ENCODE measurements around the gene DNA2.
"Not testable (repeated sequence)": the region's sequence is repeated elsewhere in the genome, so short reads cannot be mapped to it uniquely, and the experiment has no call there.

DNA2 gene

DNA sequence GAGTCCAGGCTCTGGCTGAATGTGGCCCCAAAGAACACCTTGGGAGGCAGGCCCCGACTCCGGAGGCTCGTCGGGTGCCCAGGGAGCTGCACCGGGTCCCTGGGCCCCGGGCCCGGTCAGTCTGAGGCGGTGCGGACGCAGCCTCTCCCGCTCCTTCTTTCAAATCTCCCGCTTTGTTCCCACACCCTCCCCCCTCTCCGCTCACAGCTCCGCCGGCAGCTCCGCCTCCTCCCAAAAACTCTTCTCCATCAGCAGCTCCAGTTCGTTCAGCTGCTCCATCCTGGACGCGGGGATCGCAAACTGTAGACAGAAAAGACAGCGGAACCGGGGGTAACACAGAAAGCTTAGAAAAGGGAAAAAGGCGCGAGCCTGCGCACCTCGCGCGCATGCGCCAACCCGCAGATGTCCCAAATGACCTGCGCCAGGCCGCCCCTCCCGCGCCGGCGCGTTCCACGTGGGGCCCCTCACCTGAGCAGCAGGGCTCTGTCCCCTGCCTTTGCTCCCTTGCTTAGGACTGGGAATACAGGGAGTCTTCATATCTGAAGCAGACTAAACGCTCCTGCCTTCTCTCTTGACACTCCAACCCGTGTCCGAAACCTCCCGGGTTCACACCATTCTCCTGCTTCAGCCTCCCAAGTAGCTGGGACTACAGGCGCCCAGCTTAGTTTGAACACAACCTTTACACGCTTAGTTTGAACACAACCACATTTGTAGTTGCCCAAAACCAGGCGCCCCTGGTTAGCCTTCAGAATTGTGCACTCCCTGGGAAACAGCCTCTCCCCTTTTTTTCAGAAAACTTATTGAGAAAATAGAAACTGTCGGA is at the start of gene DNA2:
DNA2 (minus strand) TSS at position 388 of the 823 bp plus-strand sequence; CDS start at position 279, 109 bp downstream.
- peak; percentile 74 for DNase-seq (ENCODE audit: low spot score)

DNA sequence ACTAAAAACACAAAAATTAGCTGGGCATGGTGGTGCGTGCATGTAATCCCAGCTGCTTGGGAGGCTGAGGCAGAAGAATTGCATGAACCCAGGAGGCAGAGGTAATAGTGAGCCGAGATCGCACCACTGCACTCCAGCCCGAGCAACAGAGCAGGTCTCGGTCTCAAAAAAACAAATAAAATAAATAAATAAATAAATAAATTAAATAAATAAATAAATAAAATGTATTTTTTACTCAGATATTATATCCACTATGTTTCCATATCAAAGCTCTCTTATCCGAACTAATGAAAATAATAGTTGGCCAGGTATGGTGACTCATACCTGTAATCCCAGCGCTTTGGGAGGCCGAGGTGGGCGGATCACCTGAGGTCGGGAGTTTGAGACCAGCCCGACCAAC is 46.8 kb upstream of the DNA2 start:
- not testable (repeated sequence) for DNase-seq (ENCODE audit: low spot score)

- no peak for DNase-seq (ENCODE audit: low spot score)
These were observed 45.4 kb upstream of the DNA2 start for GRCh38 chr10:68517188-68517587.

GRCh38 chr10:68516766-68517165 is 45.0 kb upstream of the DNA2 start:
- no peak for DNase-seq (ENCODE audit: low spot score)

GRCh38 chr10:68516216-68516615 is 44.4 kb upstream of the DNA2 start:
- DNase-seq (ENCODE audit: low spot score), result not testable (repeated sequence)

GRCh38 chr10:68508090-68508489 is 36.3 kb upstream of the DNA2 start:
- no peak for DNase-seq (ENCODE audit: low spot score)

GRCh38 chr10:68506411-68506810 is 34.6 kb upstream of the DNA2 start:
- no peak for DNase-seq (ENCODE audit: low spot score)

DNA sequence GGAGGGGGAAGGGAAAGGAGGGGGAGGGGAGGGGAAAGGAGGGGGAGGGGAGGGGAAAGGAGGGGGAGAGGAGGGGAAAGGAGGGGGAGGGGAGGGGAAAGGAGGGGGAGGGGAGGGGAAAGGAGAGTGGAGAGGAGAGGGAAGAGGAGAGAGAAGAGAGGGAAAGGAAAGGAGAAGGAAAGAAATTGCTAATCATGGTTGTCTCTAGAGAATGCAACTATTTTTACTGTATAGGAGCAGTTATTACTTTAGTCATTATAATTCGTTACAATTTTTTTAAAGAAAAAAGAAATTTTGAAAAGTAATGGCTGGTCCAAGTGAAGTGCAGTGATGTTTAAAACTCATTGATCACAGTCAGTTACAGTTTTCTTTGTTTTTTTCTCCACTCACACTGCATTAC is 31.1 kb upstream of the DNA2 start:
- DNase-seq (ENCODE audit: low spot score), result no peak

GRCh38 chr10:68501691-68502090 is 29.9 kb upstream of the DNA2 start:
- no peak for DNase-seq (ENCODE audit: low spot score)

DNA sequence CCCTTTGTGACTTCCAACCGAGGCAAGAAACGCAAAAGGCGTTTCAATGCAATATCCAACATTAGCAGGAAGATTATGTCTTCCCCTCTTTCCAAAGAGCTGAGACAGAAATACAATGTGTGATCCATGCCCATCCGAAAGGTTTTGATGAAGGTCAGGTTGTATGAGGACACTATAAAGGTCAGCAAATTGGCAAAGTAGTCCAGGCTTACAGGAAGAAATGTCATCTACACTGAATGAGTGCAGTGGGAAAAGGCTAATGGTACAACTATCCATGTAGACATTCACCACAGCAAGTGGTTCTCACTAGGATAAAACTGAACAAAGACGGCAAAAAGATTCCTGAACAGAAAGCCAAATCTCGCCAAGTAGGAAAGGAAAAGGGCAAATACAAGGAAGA is 27.8 kb upstream of the DNA2 start:
- DNase-seq (ENCODE audit: low spot score), result no peak

DNA sequence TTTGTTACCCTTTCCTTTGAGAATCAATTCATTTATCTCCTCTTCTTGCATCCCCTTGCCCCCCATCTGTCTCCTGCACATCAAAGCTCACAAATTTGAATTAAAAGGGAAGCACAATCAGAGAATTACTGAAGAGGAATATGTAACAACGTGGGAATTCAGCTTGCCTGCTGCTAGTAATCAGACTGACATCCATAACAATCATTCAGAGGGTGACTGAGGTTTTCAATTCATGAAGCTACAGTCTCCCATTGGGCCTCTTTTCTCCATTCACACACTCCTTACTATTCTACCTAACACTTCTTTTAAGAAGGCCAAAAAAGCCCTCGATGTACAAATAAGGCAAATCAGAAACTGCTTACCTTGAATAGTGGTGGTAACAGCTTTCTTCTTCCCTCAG is 24.3 kb upstream of the DNA2 start:
- DNase-seq (ENCODE audit: low spot score), result no peak

GRCh38 chr10:68492118-68492517 is 20.3 kb upstream of the DNA2 start:
- no peak for DNase-seq (ENCODE audit: low spot score)

GRCh38 chr10:68489919-68490318 is 18.1 kb upstream of the DNA2 start:
- DNase-seq (ENCODE audit: low spot score), result no peak

DNA sequence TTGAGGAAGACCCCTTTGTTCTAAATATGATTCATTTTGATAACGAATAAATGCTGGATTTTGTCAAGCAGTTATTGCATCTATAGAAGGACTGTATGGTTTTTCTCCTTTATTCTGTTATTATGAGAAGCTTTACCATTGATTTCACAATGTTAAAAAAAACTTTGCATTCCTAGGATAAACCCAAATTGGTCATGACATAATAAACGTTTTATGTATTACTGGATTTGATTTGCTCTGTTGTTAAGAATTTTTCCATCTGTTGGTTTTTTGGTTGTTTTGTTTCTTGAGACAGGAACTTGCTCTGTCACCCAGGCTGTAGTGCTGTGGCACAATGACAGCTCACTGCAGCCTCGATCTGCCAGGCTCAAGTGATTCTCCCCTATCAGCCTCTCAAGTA is 2.2 kb upstream of the DNA2 start:
- DNase-seq (ENCODE audit: low spot score), result no peak

GRCh38 chr10:68471063-68471585 is 649 bp downstream of the DNA2 start:
- DNase-seq (ENCODE audit: low spot score), result peak; percentile 9

GRCh38 chr10:68470300-68470699 is 1.5 kb downstream of the DNA2 start:
- no peak for DNase-seq (ENCODE audit: low spot score)

GRCh38 chr10:68469838-68470237 is 1.9 kb downstream of the DNA2 start:
- DNase-seq (ENCODE audit: low spot score), result no peak

DNA sequence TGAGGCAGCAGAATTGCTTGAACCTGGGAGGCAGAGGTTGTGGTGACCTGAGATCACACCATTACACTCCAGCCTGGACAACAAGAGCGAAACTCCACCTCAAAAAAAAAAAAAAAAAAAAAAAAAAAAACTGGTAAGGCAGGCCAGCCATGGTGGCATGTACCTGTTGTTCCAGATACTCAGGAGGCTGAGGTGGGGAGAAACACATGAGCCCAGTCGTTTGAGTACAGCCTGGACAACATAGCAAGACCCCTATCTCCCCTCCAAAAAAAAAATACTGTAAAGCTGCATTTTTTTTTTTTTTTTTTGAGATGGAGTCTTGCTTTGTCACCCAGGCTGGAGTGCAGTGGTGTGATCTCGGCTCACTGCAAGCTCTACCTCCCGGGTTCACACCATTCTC is 7.0 kb downstream of the DNA2 start:
- DNase-seq (ENCODE audit: low spot score), result not testable (repeated sequence)

DNA sequence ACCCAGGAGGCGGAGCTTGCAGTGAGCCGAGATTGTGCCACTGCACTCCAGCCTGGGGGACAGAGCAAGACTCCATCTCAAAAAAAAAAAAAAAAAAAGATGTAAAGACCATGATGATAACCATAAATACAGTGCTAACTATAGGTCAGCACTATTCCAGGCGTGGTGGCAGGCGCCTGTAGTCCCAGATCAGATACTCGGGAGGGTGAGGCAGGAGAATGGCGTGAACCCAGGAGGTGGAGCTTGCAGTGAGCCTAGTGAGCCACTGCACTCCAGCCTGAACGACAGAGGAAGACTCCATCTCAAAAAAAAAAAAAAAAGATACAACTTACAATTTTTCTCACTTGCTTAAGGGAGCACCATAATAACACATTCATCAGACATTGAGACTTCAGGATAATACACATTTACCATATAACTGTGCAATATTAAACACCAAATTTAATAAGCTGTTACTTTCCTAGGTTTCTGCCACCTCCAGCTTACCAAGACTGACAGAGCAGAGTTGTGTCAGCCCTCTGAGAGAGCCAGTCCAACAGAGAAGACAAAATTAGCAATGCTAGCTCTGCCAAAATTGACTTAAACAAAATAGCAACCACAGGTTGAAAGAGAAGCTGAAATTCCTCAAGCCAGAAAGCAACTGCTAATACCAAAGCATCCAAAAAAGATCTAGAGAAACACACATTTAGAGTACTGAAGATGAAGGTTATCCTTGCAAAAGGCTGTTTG is 8.2 kb downstream of the DNA2 start:
- DNase-seq (ENCODE audit: low spot score), result no peak

DNA sequence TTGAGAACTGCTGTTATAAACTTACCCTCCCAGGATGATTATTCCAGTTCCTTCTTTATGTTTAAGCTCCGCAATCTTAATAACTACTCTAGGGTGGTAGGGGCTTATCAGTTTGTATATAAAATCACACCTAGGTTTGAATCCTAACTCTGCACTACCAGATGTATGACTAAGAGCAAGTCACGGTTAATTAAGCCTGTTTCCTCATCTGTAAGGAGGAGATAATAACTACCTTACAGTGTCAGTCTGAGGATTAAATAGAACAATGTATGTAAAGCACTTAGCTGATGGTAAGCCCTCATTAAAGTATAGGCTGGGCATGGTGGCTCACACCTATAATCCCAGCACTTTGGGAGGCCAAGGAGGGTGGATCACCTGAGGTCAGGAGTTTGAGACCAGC is 9.2 kb downstream of the DNA2 start:
- no peak for DNase-seq (ENCODE audit: low spot score)

DNA sequence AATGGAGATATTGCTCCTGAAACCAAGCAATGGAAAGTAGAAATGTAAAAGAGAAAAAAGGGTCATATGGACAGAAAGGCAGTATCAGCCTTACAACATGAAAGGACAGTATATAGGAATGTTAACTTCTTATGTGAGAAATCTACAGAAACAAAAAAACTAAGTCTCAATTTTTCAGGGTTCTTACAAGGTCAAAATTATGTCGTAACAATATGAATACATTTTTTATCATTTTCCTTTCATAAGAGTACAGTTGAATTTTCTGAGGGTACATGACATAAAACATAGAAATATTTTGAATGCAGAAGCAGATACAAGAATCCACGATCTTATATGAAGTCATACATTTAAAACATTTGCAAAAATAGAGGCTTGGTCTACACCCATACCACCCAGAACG is 10.7 kb downstream of the DNA2 start:
- DNase-seq (ENCODE audit: low spot score), result no peak

DNA sequence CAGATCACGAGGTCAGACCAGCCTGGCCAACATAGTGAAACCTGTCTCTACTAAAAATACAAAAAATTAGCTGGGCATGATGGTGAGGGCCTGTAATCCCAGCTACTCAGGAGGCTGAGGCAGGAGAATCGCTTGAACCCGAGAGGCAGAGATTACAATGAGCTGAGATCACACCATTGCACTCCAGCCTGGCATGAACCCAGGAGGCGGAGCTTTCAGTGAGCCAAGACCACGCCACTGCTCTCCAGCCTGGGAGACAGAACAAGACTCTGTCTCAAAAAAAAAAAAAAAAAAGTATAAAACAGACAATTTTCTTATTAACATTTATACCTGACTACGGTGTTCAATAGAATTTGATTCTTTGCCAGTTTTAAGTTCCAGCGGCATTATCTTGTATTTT is 22.1 kb downstream of the DNA2 start:
- not testable (repeated sequence) for DNase-seq (ENCODE audit: low spot score)

DNA sequence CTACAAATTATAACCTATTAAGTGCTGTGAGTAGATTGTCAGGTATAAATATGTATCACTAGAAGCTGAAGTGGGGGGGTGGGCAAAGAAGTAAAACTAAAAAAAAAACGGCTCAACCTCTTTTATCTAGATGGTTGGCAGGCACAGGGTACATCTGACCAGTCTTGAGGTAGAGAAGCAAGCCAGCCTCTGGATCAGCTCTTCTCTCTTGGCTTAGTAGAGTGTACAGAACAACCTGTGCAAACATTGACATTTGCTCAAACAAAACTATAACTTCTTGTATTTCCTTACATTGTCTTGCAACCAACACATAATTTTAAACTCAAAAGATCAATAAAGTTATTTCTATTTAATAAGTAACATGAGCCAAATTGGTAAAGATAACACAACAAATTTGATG is 25.6 kb downstream of the DNA2 start:
- DNase-seq (ENCODE audit: low spot score), result no peak
